ENCODE measurements around the gene RNF20.

- no peak for TF ChIP-seq CTCF (IDR thresholded peaks at IDR 0.05)
- no peak for TF ChIP-seq POLR2A (IDR thresholded peaks at IDR 0.05)
- TF ChIP-seq EP300 (IDR thresholded peaks at IDR 0.05), result no peak
Measured at GRCh38 chr9:101527066-101527465, 6.6 kb upstream of the RNF20 start.

Data from ovary (tissue), 3 donors.